Left lobe of liver (tissue), 2 donors: ENCODE measurements around the gene SH3BP4. TPM values are rescaled to one million over a fixed set of nuclear protein-coding genes. Genes with fewer than 3 reads are reported as not detected.

Experiments
- ATAC-seq: fragments of 200-7000 bp; cut with Tn5 transposase; one replicate; pipeline ENCODE4 v1.9.1; 2020; ENCODE audit warnings: mild to moderate bottlenecking, moderate library complexity
- DNase-seq: peaks from one replicate; pipeline ENCODE4 v3.0.0-alpha.2; 2020; ENCODE audit warnings: low spot score
- total RNA-seq: library from RNA; stranded (reverse); gene quantifications from one replicate; pipeline ENCODE4 v1.2.1, GENCODE V29; 2021
- donor health status: DM: no; HTN: no; CAD: no; lungs with moderate emphysema.
- donor health status: DM: no; HTN: yes; CAD: no.

SH3BP4 gene
- total RNA-seq, 1 donor from 2014 or later: 22.9 TPM

GRCh38 chr2:234963773-234964615 lies 12.2 kb downstream of the SH3BP4 start:
- ATAC-seq (peak; percentile 41), DNase-seq (no peak)

GRCh38 chr2:234964631-234965461 lies 13.0 kb downstream of the SH3BP4 start:
- DNase-seq (no peak), ATAC-seq (no peak)

GRCh38 chr2:234966340-234966739 lies 14.5 kb downstream of the SH3BP4 start:
- DNase-seq: no peak
- no peak for ATAC-seq

GRCh38 chr2:234967201-234967869 lies 15.5 kb downstream of the SH3BP4 start:
- no peak for ATAC-seq

GRCh38 chr2:234967870-234968208 lies 16.0 kb downstream of the SH3BP4 start:
- no peak for ATAC-seq
- no peak for DNase-seq

More at GRCh38 chr2:234967201-234967869, 15.5 kb downstream of the SH3BP4 start:
- DNase-seq: no peak

GRCh38 chr2:234968631-234969305 lies 17.0 kb downstream of the SH3BP4 start:
- no peak for ATAC-seq
- DNase-seq: no peak

- ATAC-seq (peak; percentile 18), DNase-seq (no peak)
Observed at GRCh38 chr2:234969306-234970098, 17.7 kb downstream of the SH3BP4 start.

GRCh38 chr2:234970099-234970440 lies 18.3 kb downstream of the SH3BP4 start:
- DNase-seq (no peak), ATAC-seq (no peak)

- ATAC-seq: no peak
- DNase-seq: no peak
Observed at GRCh38 chr2:234970477-234970882, 18.7 kb downstream of the SH3BP4 start.

GRCh38 chr2:234971496-234971895 lies 19.7 kb downstream of the SH3BP4 start:
- no peak for ATAC-seq

GRCh38 chr2:234973008-234973407 lies 21.2 kb downstream of the SH3BP4 start:
- ATAC-seq: no peak
- no peak for DNase-seq

More at GRCh38 chr2:234971496-234971895, 19.7 kb downstream of the SH3BP4 start:
- no peak for DNase-seq

- no peak for DNase-seq
- peak; percentile 23 for ATAC-seq
Observed at GRCh38 chr2:234974501-234975385, 22.9 kb downstream of the SH3BP4 start.

- no peak for ATAC-seq
- no peak for DNase-seq
Observed at GRCh38 chr2:234975611-234976010, 23.8 kb downstream of the SH3BP4 start.

- no peak for DNase-seq
- peak; percentile 18 for ATAC-seq
Observed at GRCh38 chr2:234976479-234977227, 24.8 kb downstream of the SH3BP4 start.

GRCh38 chr2:234977228-234977679 lies 25.4 kb downstream of the SH3BP4 start:
- DNase-seq (no peak), ATAC-seq (no peak)

- no peak for DNase-seq
- ATAC-seq: no peak
Observed at GRCh38 chr2:234978466-234979203, 26.8 kb downstream of the SH3BP4 start.
